ENCODE data around the gene SIL1. TPM values are rescaled to one million over a fixed set of nuclear protein-coding genes. Genes with fewer than 3 reads are reported as not detected.

SIL1 gene
- total and polyA plus RNA-seq, 2 of the 4 experiments (the other 2 are of a cell fraction), result 56.1 to 66.0 TPM

GRCh38 chr5:138942066-138942465 lies 256.1 kb downstream of the SIL1 start:
- Histone ChIP-seq H4K8ac (ENCODE audit: low read depth in 2 of 2, low read length in 2 of 2) (no peak overlapping the region), H2BK120ac (ENCODE audit: low read depth, low read length) (no peak overlapping the region), H3K79me1 (ENCODE audit: low read depth in 1 of 2, low read length in 2 of 2) (peaks cover 0 to 6% of the 10 kb centered on the region in 2 experiments; a peak in 1 of 4 replicates), H4K91ac (ENCODE audit: insufficient read depth, low read depth, low read length) (no peak overlapping the region), H3K36me3 (ENCODE audit: control insufficient read depth, insufficient read depth, low read length) (peaks cover 4% of the 10 kb centered on the region; the same call in 1 of the 2 replicates), H3K9me3 (ENCODE audit: control insufficient read depth, insufficient read depth, low read length) (no peaks in the 10 kb centered on the region), H2AK9ac (replicated peaks; ENCODE audit: low read depth, low read length, poor library complexity) (no peak overlapping the region), H3K4ac (ENCODE audit: low read depth, low read length) (no peak overlapping the region), H2BK20ac (ENCODE audit: low read depth, low read length) (no peak overlapping the region), H2BK5ac (ENCODE audit: low read depth, low read length, poor library complexity, severe bottlenecking) (no peak overlapping the region), H3K27me3 (ENCODE audit: control insufficient read depth, insufficient read depth, low read length) (no peaks in the 10 kb centered on the region), H3K4me3 (ENCODE audit: insufficient read depth, low read depth, low read length) (no peak overlapping the region), H2AK5ac (ENCODE audit: low read depth, low read length) (no peak overlapping the region), H2BK15ac (ENCODE audit: low read depth, low read length) (no peak overlapping the region), H4K20me1 (ENCODE audit: insufficient read depth, low read length) (no peaks in the 10 kb centered on the region), H3K9ac (ENCODE audit: low read depth, low read length) (no peak overlapping the region), H3K9me1 (ENCODE audit: insufficient read depth, low read length) (peaks cover 6% of the 10 kb centered on the region; the same call in 1 of the 2 replicates), H3K14ac (replicated peaks; ENCODE audit: low read depth, low read length) (no peak overlapping the region), H3K27ac (ENCODE audit: insufficient read depth, low read length) (no peak overlapping the region), H3K23ac (ENCODE audit: low read depth, low read length) (no peak overlapping the region), H3K18ac (ENCODE audit: low read depth, low read length) (no peak overlapping the region), H3K4me2 (ENCODE audit: low read depth, low read length) (no peak overlapping the region), H3K4me1 (ENCODE audit: control insufficient read depth, insufficient read depth, low read length) (no peaks in the 10 kb centered on the region), H2AFZ (replicated peaks; ENCODE audit: low read length, poor library complexity) (no peak overlapping the region), H3K56ac (ENCODE audit: extremely low read depth, insufficient read depth, low read length) (no peak overlapping the region), H4K5ac (ENCODE audit: low read depth, low read length) (no peak overlapping the region)
- ChIA-PET CTCF (interaction anchor here (0.6 kb wide), 1 partner anchor 148 kb away, joined by 3 read pairs; no protein-coding TSS in a partner anchor), POLR2A (ENCODE audit: unreplicated experiment) (no interaction called here)
- ATAC-seq (ENCODE audit: low read depth) (no peak), DNase-seq (no peak)
- BruUV-seq (replicated peaks), result no TSS peak
- no peak for TF ChIP-seq NFE2L2 (IDR thresholded peaks at IDR 0.05; ENCODE audit: low read depth, low read length)
- no peak for TF ChIP-seq USF2 (IDR thresholded peaks at IDR 0.05; ENCODE audit: low read depth, low read length)
- no peak for TF ChIP-seq CTCF (conservative IDR thresholded peaks at IDR 0.05; ENCODE audit: low read depth, low read length)
- no peak for TF ChIP-seq CEBPB (IDR thresholded peaks at IDR 0.05; ENCODE audit: low read depth, low read length)
- no peak for TF ChIP-seq BHLHE40 (IDR thresholded peaks at IDR 0.05; ENCODE audit: low read depth, low read length)
- no peak for TF ChIP-seq MAZ (IDR thresholded peaks at IDR 0.05; ENCODE audit: borderline replicate concordance, low read depth, low read length)
- no peak for TF ChIP-seq ELK1 (IDR thresholded peaks at IDR 0.05; ENCODE audit: borderline replicate concordance, low read depth, low read length)
- no peak for TF ChIP-seq RAD21 (IDR thresholded peaks at IDR 0.05; ENCODE audit: low read length)
- TF ChIP-seq MAFK (IDR thresholded peaks at IDR 0.05; ENCODE audit: low read depth, low read length), result no peak
- TF ChIP-seq FOS (IDR thresholded peaks at IDR 0.05; ENCODE audit: low read depth, low read length), result no peak
- TF ChIP-seq SMC3 (IDR thresholded peaks at IDR 0.05; ENCODE audit: low read depth, low read length), result no peak
- TF ChIP-seq RCOR1 (IDR thresholded peaks at IDR 0.05; ENCODE audit: insufficient replicate concordance, low read length), result no peak
- no peak for TF ChIP-seq MXI1 (IDR thresholded peaks at IDR 0.05; ENCODE audit: borderline replicate concordance, low read depth, low read length)
- TF ChIP-seq RFX5 (IDR thresholded peaks at IDR 0.05; ENCODE audit: low read depth, low read length), result no peak
- TF ChIP-seq CHD1 (IDR thresholded peaks at IDR 0.05; ENCODE audit: low read depth, low read length), result no peak
- in situ Hi-C loops (cut with MboI; ENCODE audit: low sequenced_read_pairs), result no loop called here
- 100% methylated on average over 1 of the region's 2 CpGs; no CpG with 5 or more reads in 1 of the 2 experiments for WGBS, 2 experiments (ENCODE audit: extremely low coverage in 2 of 2, insufficient read length in 1 of 2)
- intact Hi-C loops (cut with micrococcal nuclease), result no loop called here
- dilution Hi-C loops (cut with HindIII; ENCODE audit: low sequenced_read_pairs, unreplicated experiment), result no loop called here
